Mesothelial cell of epicardium (in vitro differentiated cells): ENCODE results near the gene ADAMTSL5. TPM values are rescaled to one million over a fixed set of nuclear protein-coding genes. Genes with fewer than 3 reads are reported as not detected.

Source experiments
- DNase-seq, 2 experiments: peaks; one replicate each; pipeline ENCODE4 v3.0.0; 2021; ENCODE audit warnings: low spot score in 2 of 2; ENCODE audit not compliant: unreplicated experiment in 2 of 2
- H3K27ac Mint-ChIP-seq: 2 replicates; pipeline ENCODE4 v1.8.0; 2021; ENCODE audit warnings: mixed read lengths
- H3K27me3 Mint-ChIP-seq: 2 replicates; pipeline ENCODE4 v1.8.0; 2021; ENCODE audit warnings: low read depth, mixed read lengths
- H3K36me3 Mint-ChIP-seq: 2 replicates; pipeline ENCODE4 v1.8.0; 2021; ENCODE audit warnings: mixed read lengths
- H3K4me1 Mint-ChIP-seq: 2 replicates; pipeline ENCODE4 v1.8.0; 2021; ENCODE audit warnings: mixed read lengths
- H3K4me3 Mint-ChIP-seq: 2 replicates; pipeline ENCODE4 v1.8.0; 2021; ENCODE audit warnings: mild to moderate bottlenecking, moderate library complexity, mixed read lengths
- H3K9me3 Mint-ChIP-seq: 2 replicates; pipeline ENCODE4 v1.8.0; 2021; ENCODE audit warnings: mixed read lengths
- CTCF ChIP-seq: fragments of 200-600 bp; sonication (generic); IDR thresholded peaks from one replicate; pipeline ENCODE4 v1.5.0; 2021; ENCODE audit warnings: antibody characterized with exemption; ENCODE audit not compliant: unreplicated experiment
- total RNA-seq: library from RNA; stranded (reverse); gene quantifications from 3 replicates; pipeline ENCODE4 v1.2.1, GENCODE V29; 2021

ADAMTSL5 gene
- total RNA-seq, 1 donor from 2014 or later = 4.6 TPM

- peaks cover 69% of the 10 kb centered on the region for H3K27me3 Mint-ChIP-seq
- no peak for DNase-seq
- no peaks in the 10 kb centered on the region for H3K36me3 Mint-ChIP-seq
- TF ChIP-seq CTCF = no peak
- H3K9me3 Mint-ChIP-seq = no peaks in the 10 kb centered on the region
- H3K4me3 Mint-ChIP-seq = no peak overlapping the region
- no peak overlapping the region for H3K27ac Mint-ChIP-seq
- no peaks in the 10 kb centered on the region for H3K4me1 Mint-ChIP-seq
Observed at GRCh38 chr19:1518471-1518870, 5.7 kb upstream of the ADAMTSL5 start.

GRCh38 chr19:1516395-1516753 lies 3.6 kb upstream of the ADAMTSL5 start:
- H3K36me3 Mint-ChIP-seq = no peaks in the 10 kb centered on the region
- no peak overlapping the region for H3K27ac Mint-ChIP-seq
- no peak for DNase-seq
- H3K4me1 Mint-ChIP-seq = no peaks in the 10 kb centered on the region
- peaks cover 60% of the 10 kb centered on the region for H3K27me3 Mint-ChIP-seq
- TF ChIP-seq CTCF = no peak
- H3K9me3 Mint-ChIP-seq = no peaks in the 10 kb centered on the region
- no peak overlapping the region for H3K4me3 Mint-ChIP-seq

GRCh38 chr19:1514986-1515721 lies 2.3 kb upstream of the ADAMTSL5 start:
- Mint-ChIP-seq H3K27ac (no peak overlapping the region), H3K4me1 (peaks cover 2% of the 10 kb centered on the region), H3K9me3 (no peaks in the 10 kb centered on the region), H3K36me3 (no peaks in the 10 kb centered on the region), H3K27me3 (peaks cover 63% of the 10 kb centered on the region), H3K4me3 (no peak overlapping the region)
- DNase-seq = no peak
- TF ChIP-seq CTCF = no peak

- Mint-ChIP-seq H3K9me3 (no peaks in the 10 kb centered on the region), H3K27me3 (peaks cover 65% of the 10 kb centered on the region), H3K27ac (no peak overlapping the region), H3K36me3 (no peaks in the 10 kb centered on the region), H3K4me1 (peaks cover 9% of the 10 kb centered on the region), H3K4me3 (peak overlapping the region; percentile 28)
- no peak for TF ChIP-seq CTCF
- DNase-seq = no peak
Observed at GRCh38 chr19:1514295-1514661, 1.5 kb upstream of the ADAMTSL5 start.

GRCh38 chr19:1513499-1514294 lies 878 bp upstream of the ADAMTSL5 start:
- H3K9me3 Mint-ChIP-seq = no peaks in the 10 kb centered on the region
- peaks cover 63% of the 10 kb centered on the region for H3K27me3 Mint-ChIP-seq
- H3K27ac Mint-ChIP-seq = no peak overlapping the region
- TF ChIP-seq CTCF = peak; percentile 63
- H3K4me1 Mint-ChIP-seq = peaks cover 10% of the 10 kb centered on the region
- peak overlapping the region; percentile 28 for H3K4me3 Mint-ChIP-seq
- no peaks in the 10 kb centered on the region for H3K36me3 Mint-ChIP-seq
- DNase-seq = peak in 1 of 2 experiments; percentile 61
